SH-SY5Y (cell line): ENCODE measurements around the gene KLK3.

ENCODE experiments used
- GATA2 ChIP-seq: IDR thresholded peaks from 2 replicates; pipeline ENCODE4 v1.6.1; 2011; ENCODE audit warnings: mild to moderate bottlenecking, low read depth, low read length
- GATA3 ChIP-seq: IDR thresholded peaks from 2 replicates; pipeline ENCODE4 v1.6.1; 2011; ENCODE audit warnings: low read depth, mild to moderate bottlenecking, low read length, moderate library complexity

DNA sequence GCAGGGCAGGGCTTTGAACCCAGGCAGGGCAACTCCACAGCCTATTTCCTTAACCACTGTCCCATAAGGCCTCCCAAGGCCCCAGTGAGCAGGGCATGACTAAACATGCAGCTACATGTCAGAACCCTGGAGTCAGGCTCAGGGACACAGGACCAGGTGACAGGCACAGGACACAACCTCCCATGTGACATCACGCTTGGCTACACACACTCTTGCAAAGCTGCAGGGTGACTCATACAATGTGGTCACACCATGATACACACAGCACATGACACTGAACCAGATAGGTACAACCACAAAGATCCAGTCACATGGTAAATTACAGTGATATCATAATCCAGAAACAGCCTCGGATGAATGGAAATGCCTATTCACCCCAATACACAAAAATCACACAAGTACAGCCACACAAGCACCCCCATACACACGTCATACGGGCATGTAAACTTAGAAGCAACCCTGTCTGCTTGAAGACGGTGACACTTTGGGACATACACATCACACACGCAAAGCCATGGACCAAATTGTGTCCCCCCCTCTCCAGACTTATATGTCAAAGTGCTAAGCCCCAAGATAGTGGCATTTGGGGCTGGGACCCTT is 42.0 kb downstream of the KLK3 start:
- no peak for TF ChIP-seq GATA3
- TF ChIP-seq GATA2 = no peak
